Stimulated activated CD8-positive, alpha-beta memory T cell treated with anti-CD3 and anti-CD28 coated beads, Interleukin-7, amount 100 ng/mL, for 4 hours (primary cell): Measurements from ENCODE around the gene EPHB3.
A peak's percentile ranks its signal among the peaks of the same experiment; 100 is the strongest.

Source experiments
- DNase-seq, 2 donors: peaks; one replicate each; pipeline ENCODE4 v3.0.0-alpha.2; 2020; ENCODE audit warnings: low read depth in 2 of 2

The EPHB3 gene

DNA sequence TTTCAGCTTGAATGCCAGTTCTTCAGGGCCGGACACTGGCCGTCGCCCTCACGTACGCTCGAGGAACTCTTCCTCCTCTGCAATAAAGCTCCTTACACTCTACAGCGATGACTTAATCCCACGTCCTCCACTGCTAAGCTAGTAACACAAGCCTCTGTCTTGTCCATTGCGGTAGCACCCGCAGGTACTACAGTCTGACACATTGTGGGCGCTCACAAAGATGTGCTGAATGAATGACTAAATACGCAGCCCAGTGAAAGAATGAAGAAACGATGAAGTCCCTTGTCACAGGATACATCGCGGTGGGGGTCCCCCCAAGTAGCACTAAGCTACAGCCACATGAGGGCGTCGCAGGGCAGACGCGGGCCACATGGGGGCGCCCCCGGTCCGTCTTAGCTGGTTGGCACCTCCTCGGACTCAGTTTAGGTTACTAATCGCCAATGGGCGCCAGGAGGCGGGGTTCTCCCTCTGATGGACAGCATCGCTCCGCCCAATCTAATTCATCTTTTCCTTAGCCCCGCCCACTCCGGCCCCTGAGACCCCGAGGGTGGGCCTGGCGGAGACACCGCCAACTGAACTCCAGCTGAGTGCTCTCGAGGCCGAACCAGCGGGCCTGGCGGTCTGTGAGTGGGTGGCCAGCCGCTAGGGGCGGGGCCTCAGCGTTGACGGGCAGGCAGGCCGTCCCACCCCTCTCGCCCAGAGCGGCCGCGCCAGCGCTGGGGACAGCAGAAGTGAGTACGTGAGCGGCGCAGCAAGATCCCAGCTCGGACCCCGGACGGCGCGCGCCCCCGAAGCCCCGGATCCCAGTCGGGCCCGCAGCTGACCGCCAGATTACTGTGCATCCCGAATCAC, at the start of gene EPHB3:
TSS of gene EPHB3 (plus strand) at position 725 of the 852 bp plus-strand sequence. CDS start 451 bp downstream, outside the sequence.
- peak; percentile 74 to 79 for DNase-seq

DNA sequence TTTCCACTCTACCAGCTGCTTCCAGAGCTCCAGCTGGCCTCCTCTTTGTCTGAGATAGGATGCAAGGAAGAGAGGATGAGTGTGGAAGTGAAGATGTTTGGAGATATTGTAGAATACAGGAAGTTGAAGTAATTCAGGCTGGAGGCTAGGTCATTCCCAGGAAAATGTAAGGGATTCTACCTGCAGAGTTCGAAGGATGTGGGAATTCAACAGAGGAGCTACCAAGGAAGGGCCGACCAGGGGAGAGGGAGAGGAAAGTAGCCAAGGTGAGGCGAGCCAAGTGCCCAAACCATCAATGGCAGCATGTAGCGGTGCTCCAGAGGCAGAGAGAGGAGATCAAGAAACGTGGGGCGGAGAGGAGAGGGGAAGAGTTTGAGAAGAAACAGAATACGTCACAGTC, 49.0 kb upstream of the EPHB3 start:
- no peak for DNase-seq

GRCh38 chr3:184513276-184514170, 48.1 kb upstream of the EPHB3 start:
- DNase-seq: peak; percentile 61 to 69

GRCh38 chr3:184514171-184514490, 47.5 kb upstream of the EPHB3 start:
- DNase-seq: no peak

DNA sequence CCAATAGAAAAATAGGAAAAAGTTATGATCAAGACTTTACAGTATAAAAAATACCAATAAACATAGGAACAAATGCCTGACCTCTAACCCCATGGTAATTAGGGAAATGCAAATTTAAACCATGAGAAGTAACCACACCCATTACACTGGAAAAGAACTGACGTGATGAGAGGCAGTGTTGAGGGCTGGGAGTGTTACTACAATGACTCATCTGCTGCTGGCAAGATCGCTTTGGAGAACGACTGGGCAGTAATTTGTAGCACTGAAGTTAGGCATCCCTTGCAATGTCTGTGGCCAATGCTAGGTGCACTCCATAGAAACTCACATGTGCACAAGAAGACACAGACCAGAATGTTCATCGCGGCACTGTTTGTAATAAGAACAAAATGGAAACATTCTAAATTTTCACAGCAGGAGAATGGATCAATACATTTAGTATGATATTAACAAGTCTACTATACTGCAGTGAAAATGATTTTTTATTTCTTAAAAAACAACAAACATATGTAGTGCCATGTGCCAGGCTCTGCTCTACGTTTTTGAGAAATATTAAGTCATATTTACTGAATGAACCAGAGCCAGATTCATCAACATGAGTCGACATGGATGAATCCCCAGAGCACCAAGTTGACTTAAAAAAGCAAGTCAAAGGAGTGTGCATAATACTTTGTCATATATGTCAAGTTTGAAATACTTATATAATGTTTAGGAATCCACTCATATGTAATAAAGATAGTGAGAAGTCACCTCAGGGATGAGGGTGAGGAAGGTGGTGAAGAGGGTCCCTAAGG, 37.6 kb upstream of the EPHB3 start:
- no peak for DNase-seq

GRCh38 chr3:184524981-184525336, 36.6 kb upstream of the EPHB3 start:
- no peak for DNase-seq

DNA sequence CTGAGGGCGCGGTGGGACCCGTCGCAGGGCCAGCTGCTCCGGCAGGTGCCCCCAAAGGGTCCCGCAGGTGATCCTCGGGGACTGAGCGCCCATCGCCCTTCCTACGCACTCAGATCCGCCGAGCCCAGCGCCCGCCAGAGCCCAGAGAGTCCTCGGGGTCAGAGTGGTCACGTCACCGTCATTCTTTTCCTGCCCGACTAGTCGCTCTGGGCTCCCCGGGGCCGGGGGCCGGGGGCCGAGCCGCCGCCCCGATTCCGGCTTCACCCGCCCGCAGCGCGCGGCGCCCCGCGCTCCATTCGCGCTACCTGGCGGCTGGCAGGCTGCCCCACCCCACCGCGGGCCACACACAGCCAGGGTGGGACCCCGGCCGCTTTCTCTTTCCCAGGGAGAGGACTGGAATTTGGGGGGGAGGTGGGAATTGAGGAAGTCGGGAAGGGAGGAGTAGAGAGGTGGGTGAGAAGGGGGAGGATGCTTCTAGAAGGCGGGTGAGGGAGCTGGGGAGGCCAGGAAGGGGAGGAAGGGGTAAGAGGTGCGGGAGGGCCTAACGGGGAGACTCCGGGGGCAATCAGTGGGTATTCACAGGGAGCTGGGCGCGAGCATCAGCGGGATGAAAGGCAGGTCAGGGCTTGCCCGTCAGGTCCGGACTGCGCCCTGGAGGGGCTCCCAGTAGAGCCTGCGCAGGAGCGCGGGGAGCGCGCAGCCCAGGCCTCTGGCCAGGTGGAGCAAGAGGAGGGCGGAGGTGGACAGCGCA, 36.1 kb upstream of the EPHB3 start:
- DNase-seq: no peak

DNA sequence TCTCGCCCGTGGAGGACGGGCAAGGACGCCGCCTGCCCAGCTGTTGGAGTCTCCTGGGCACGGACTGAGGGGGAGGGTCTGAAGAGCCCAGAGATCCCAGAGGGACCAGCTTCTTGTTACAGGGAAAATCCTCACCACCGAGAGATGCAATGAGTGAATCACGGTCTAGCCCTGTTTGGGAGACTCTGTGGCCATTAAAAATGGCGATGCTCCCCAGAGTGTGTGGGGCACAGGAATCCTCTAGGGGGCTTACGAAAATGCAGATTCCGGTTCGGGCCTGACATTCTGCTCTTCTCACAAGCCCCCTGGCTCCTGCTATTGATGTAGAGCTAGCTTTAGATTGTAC, 35.5 kb upstream of the EPHB3 start:
- no peak for DNase-seq

DNA sequence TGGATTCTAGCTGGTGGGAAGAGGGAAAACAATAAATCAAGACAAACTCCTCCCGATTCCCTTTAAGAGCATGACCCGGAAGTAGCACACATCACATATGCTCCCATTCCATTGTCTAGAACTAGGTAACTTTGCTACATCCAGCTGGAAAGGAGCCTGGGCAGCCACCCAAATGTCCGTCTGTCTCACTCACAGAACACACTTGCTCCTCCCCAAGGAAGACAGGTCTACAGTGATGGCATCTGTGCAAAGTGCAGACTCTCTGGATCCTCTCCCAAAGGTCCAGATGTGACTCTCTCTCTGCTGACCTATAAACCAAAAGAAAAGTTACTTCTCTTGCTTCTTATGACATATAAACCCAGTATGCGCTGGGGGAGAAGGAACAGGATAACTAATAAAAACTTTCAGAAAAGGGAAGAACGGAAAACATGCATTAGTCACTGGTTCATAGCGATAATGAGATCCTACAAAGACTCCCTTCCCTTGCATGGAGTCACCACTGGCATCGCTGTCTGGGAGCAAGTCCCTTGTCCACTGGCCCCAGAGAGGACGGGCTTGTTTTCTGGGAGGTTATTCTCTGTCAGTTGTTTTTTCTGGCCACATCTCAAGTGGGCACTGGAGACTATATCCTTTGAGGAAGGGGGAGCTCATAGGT, 29.8 kb upstream of the EPHB3 start:
- DNase-seq: no peak

- no peak for DNase-seq
These were observed 28.4 kb upstream of the EPHB3 start for GRCh38 chr3:184532940-184533732.

DNA sequence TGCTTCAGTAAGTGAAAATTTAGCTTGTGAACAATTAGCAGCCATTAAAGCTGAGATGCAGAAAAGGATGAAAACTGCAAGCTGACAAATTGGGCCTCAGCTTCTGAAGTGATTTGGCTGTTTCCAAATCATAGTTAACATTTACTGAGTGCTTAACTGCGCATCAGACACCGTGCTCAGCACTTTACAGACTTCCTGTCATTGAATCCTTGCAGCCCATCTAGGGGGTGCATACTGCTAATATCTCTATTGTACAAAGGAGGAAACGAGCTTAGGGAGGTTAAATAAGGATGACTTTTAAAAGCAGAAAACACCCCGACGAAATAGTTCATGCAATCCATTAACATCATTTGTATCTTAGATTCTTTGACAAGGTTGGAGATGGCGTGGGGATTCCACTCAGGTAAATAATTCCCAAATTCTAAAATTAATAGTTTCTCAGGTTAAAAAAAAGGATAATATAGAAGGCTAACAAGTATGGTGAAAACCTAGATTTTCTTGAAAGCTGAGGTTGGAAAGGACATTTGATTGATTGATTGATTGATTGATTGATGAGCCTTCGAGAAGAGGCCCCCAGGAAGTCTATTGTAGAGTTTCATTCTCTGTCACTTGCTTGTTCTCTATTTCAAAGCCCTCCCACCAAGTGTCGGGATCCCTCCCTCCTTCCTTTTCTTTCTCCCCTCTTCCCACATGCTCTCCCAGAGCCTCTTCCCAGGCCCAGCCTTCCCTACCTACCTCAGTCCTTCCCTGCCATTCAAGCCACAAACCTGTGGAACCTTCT, 23.5 kb upstream of the EPHB3 start:
- no peak for DNase-seq

- no peak for DNase-seq
These were observed 22.7 kb upstream of the EPHB3 start for GRCh38 chr3:184538666-184539431.

- DNase-seq: no peak
These were observed 21.7 kb upstream of the EPHB3 start for GRCh38 chr3:184539801-184540435.

DNA sequence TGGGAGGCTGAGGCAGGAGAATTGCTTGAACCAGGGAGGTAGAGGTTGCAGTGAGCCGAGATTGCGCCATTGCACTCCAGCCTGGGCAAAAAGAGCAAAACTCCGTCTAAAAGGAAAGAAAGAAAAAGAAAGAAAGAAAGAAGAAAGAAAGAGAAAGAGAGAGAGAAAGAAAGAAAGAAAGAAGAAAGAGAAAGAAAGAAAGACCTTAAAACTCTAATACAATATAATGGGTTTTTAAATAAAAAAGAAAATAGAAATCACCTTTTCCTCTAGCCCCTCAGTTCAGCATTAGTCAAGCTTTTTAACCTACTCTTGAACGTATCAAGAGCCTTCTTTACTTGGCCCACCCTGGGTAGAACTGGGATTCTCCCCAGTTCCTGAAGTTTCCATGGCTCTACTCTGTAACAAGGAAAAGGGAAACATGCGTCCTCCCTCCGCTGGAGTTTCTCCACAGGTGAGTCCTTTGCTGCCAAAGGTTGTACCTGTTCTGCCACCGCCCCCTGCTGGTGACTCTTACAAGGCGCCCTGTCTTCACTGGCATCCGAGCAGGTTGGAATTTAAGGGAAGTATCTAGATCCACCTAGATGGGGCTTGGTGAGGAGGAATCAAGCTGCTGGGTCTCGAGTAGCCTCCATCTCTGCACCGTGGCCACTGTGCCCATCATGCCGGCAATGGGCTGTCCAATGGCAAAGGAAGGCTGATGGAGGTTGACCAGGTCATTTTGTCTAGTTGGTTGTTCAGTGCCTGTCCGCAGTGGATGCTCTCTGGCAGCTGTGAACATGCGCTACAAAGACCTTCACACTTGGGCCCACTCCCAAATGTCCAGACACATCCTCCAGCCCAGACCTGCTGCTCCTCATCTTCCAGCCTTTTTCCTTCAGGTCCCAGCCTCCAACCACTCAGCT, 20.6 kb upstream of the EPHB3 start:
- peak; percentile 52 to 54 for DNase-seq

DNA sequence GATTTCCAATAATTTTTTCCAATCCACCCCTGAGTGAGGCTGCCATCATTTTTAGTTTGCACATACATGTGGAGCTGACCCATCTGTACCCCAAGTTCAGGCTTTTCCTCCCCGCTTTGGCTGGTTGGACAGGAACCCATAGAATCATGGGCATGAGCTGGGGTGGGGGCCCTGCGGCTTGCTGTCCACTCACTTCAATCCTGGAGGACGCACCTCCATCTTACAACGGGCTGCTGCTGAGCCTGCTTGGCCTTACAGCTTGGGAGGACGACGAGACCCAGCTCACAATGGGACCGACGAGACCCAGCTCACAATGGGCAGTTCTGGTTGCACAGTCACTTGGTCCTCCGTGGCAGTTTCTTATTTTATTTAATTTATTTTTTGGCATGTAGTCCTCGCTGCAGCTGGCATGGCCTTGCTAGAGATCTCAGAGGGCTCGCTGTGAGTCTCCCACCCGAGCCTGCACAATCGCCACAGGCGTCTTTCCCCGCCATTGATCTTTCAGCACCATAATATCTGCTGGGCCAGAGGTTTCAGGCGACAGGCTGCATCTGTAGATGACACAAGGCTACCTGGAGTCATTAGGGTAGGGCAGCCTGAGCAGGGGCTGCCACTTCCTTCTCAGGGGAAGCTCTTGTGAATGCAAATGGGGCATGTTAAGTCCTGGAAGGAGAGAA, 19.6 kb upstream of the EPHB3 start:
- no peak for DNase-seq

GRCh38 chr3:184542577-184542976, 19.0 kb upstream of the EPHB3 start:
- DNase-seq: no peak
